Pancreas (tissue), 10 donors: ENCODE data around the gene URB2. TPM values are rescaled to one million over a fixed set of nuclear protein-coding genes. Genes with fewer than 3 reads are reported as not detected.

Experiments
- ATAC-seq, 4 donors: fragments of 200-7000 bp; cut with Tn5 transposase; one replicate each; pipeline versions ENCODE4 v1.8.0 to v1.9.1; 2020; ENCODE audit warnings: mild to moderate bottlenecking in 4 of 4, moderate library complexity in 4 of 4
- DNase-seq, 6 donors: peaks; one replicate each; pipeline ENCODE4 v3.0.0-alpha.2; 2020
- FAIRE-seq: peaks from 2 replicates; lab custom pipeline; 2012; peaks lifted over from hg19 to GRCh38; lab: Jason Lieb, UNC
- H3K27ac ChIP-seq, 4 donors: fragments of 200-600 bp; sonication (generic); 1 replicate in 3 of 4; 2 replicates in 1 of 4; pipeline versions ENCODE4 v1.5.0 to v1.8.0; 2020
- H3K27me3 ChIP-seq, 4 donors: fragments of 200-600 bp; one replicate each; pipeline ENCODE4 v1.8.0; 2021
- H3K36me3 ChIP-seq, 3 donors: fragments of 200-600 bp; sonication (generic) in 1 of 3; one replicate each; pipeline versions ENCODE4 v1.5.0 to v1.8.0; 2020 to 2021
- H3K4me1 ChIP-seq, 3 donors: fragments of 200-600 bp; one replicate each; pipeline ENCODE4 v1.8.0; 2021
- H3K4me3 ChIP-seq, 4 donors: fragments of 200-600 bp; sonication (generic) in 2 of 4; one replicate each; pipeline versions ENCODE4 v1.5.0 to v1.8.0; 2020 to 2021
- H3K9me3 ChIP-seq, 4 donors: fragments of 200-600 bp; one replicate each; pipeline ENCODE4 v1.8.0; 2021
- WGBS, 2 donors: extraction: QIAGEN DNeasy Blood & Tissue Kit; methylation state at CpG; one replicate each; pipeline ENCODE4 v1.1.7; 2013; 5-methylcytosine and 5-hydroxymethylcytosine counted together
- intact Hi-C, 3 donors: fragments of 100-400 bp; cut with DNase I; formaldehyde crosslinking; loops; one replicate each; pipeline versions ENCODE4 v1.11.1 to v1.14.2; 2022
- polyA plus RNA-seq, 2 donors: library from polyadenylated mRNA; stranded (reverse); fragments of 200-250 nt; gene quantifications; one replicate each; pipeline ENCODE4 v1.2.3, GENCODE V29; 2013
- total RNA-seq, 6 donors: library from RNA; stranded (reverse); fragmentation: NEBNext Ultra II Directional in 4 of 6; extraction: Animal tissue kit (Norgen Biotek cat#: 25700) in 4 of 6; gene quantifications; one replicate each; pipeline versions ENCODE4 v1.2.1 to v1.2.4, GENCODE V29; 2021 to 2023
- TF ChIP-seq, protein P1 (sequence below), 4 donors: fragments of 200-600 bp; sonication (generic) in 3 of 4; IDR thresholded peaks; one replicate each; pipeline versions ENCODE4 v1.5.0 to v1.8.0; 2021; ENCODE audit warnings: antibody characterized with exemption in 4 of 4
- donor health status: healthy with polysubstance abuse.
- donor health status: DM: no; HTN: no; CAD: no; lungs with moderate emphysema.
- donor health status: DM: no; HTN: no; CAD: no.
- donor health status: control.
- donor health status: control.
- donor health status: Bipolar disorder and iron deficiency.
- donor health status: DM: yes; HTN: yes; CAD: no.
- donor health status: DM: no; HTN: no; CAD: no.
- donor health status: DM: no; HTN: no; CAD: no.
- donor health status: DM: yes; HTN: yes; CAD: no.

The URB2 gene
- total and polyA plus RNA-seq, 8 donors, result 2.0 to 4.7 (median 3.0) TPM

DNA sequence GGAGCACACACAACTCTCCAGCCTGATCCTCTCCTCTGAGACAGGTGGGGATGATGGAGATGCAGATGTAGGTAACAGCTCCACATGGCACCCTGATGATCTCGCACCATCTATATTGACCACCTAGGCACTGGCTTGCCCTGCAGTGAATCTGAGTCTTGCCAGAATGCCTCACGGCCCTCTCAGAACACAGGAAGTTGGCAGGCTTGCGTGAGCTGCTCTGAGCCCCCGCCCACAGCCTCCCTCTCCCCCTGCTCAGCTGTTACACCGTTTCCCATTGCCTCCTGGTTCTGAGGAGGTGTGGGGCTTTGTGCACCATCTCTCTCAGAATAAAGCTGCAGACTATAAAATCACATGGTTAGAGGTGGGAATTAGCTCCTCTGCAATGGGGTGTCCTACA is 48.0 kb downstream of the URB2 start:
- intact Hi-C loops, result no loop called here
- Histone ChIP-seq H3K27ac (no peak overlapping the region), H3K4me1 (no peaks in the 10 kb centered on the region), H3K4me3 (no peak overlapping the region), H3K9me3 (no peaks in the 10 kb centered on the region), H3K36me3 (no peaks in the 10 kb centered on the region), H3K27me3 (no peaks in the 10 kb centered on the region)
- 77 to 81% methylated on average over 5 of the region's 5 CpGs for WGBS, 2 donors
- ATAC-seq (no peak), DNase-seq (no peak), FAIRE-seq (no peak)
- TF ChIP-seq, protein P1, sequence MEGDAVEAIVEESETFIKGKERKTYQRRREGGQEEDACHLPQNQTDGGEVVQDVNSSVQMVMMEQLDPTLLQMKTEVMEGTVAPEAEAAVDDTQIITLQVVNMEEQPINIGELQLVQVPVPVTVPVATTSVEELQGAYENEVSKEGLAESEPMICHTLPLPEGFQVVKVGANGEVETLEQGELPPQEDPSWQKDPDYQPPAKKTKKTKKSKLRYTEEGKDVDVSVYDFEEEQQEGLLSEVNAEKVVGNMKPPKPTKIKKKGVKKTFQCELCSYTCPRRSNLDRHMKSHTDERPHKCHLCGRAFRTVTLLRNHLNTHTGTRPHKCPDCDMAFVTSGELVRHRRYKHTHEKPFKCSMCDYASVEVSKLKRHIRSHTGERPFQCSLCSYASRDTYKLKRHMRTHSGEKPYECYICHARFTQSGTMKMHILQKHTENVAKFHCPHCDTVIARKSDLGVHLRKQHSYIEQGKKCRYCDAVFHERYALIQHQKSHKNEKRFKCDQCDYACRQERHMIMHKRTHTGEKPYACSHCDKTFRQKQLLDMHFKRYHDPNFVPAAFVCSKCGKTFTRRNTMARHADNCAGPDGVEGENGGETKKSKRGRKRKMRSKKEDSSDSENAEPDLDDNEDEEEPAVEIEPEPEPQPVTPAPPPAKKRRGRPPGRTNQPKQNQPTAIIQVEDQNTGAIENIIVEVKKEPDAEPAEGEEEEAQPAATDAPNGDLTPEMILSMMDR (IDR thresholded peaks at IDR 0.05), result no peak

DNA sequence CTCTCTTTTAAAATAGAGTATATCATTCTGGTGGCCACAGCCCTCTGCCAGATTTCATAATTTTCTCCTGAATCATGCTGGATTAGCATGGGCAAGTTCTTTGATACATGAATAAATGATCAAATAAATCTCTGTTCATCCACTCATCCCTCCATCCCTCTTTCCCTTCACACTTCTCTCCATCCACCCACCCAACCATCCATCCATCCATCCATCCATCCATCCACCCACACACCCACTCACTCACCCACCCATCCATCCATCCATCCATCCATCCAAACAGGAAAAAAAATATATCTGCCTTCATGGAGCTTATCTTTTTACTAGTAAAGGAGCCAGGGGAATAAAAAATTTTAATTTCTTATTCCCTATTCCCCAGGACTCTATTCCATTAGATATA is 49.3 kb downstream of the URB2 start:
- no peaks in the 10 kb centered on the region for H3K27me3 ChIP-seq
- intact Hi-C loops, result no loop called here
- TF ChIP-seq, protein P1 (IDR thresholded peaks at IDR 0.05), result no peak
- DNase-seq, result no peak
- H3K36me3 ChIP-seq, result no peaks in the 10 kb centered on the region
- H3K4me1 ChIP-seq, result no peaks in the 10 kb centered on the region
- H3K4me3 ChIP-seq, result no peak overlapping the region
- H3K9me3 ChIP-seq, result no peaks in the 10 kb centered on the region
- no peak for ATAC-seq
- no peak for FAIRE-seq
- H3K27ac ChIP-seq, result no peak overlapping the region

DNA sequence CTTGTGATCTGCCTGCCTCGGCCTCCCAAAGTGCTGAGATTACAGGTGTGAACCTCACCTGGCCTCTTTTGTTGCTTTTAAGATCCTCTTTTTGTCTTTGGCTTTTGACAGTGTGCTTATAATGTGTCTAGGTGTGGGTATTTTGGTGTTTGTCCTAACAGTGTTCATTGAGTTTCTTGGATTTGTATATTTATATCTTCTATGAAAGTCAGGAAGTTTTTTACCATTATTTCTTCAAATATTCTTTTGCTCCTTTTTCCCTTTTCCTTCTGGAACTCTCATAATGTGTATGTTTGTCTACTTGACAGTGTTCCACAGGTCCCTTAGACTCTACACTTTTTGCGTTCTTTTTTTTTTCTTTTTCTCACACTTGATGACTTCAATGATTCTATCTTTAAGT is 59.1 kb downstream of the URB2 start:
- Histone ChIP-seq H3K36me3 (no peaks in the 10 kb centered on the region), H3K4me1 (no peaks in the 10 kb centered on the region), H3K9me3 (no peaks in the 10 kb centered on the region), H3K27ac (no peak overlapping the region), H3K4me3 (no peak overlapping the region), H3K27me3 (no peaks in the 10 kb centered on the region)
- WGBS, 2 donors, result 91 to 97% methylated on average over 2 of the region's 2 CpGs
- TF ChIP-seq, protein P1 (IDR thresholded peaks at IDR 0.05), result no peak
- ATAC-seq (no peak), FAIRE-seq (no peak), DNase-seq (no peak)
- intact Hi-C loops, result no loop called here

DNA sequence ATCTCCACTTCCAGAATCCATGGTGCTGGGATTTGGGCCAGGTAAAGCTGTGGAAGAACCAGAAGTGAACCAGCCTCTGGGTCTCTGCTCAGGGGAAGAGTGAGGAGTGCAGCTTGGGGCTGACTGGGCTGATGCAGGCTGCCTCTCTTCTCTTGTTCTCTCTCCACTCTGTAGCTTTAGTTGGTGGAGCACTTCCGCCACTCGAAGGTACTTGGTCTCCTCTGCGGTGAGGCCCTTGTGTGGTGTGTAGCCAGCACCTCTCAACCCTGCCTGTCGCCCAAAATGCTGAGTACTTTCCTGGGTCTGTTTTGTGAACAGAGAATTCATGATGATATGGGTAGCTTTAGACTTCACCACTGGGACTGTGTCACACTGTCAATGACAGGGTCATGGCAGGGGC is 63.2 kb downstream of the URB2 start:
- no peak for ATAC-seq

DNA sequence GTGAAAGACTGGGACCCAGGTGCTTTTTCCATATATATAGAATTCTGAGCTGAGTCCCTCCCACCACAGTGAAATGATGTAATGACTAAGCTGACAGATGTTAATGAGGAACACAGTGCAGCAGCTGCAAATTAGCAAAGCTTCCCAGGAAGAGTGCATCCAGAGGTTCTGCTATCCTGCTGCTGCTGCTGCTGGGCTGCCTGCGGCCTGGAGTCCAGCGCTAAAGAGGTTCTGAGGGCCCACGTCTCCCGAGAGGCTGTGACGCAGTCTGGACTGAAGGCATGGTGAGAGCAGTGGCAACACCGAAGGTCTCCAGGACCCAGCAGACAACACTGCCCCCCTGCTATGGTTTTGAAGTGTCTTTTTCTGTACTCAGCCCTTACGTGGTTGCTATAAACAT is 63.9 kb downstream of the URB2 start:
- WGBS, 2 donors, result 80 to 82% methylated on average over 7 of the region's 7 CpGs
- intact Hi-C loops, result no loop called here
- Histone ChIP-seq H3K27me3 (no peaks in the 10 kb centered on the region), H3K4me1 (no peaks in the 10 kb centered on the region), H3K4me3 (no peak overlapping the region), H3K27ac (no peak overlapping the region), H3K36me3 (no peaks in the 10 kb centered on the region), H3K9me3 (no peaks in the 10 kb centered on the region)
- TF ChIP-seq, protein P1 (IDR thresholded peaks at IDR 0.05), result no peak
- DNase-seq, result no peak
- ATAC-seq, result no peak
- FAIRE-seq, result no peak

More for the DNA sequence above, 63.2 kb downstream of the URB2 start:
- Histone ChIP-seq H3K4me1 (no peaks in the 10 kb centered on the region), H3K27ac (no peak overlapping the region), H3K9me3 (no peaks in the 10 kb centered on the region), H3K4me3 (no peak overlapping the region), H3K27me3 (no peaks in the 10 kb centered on the region), H3K36me3 (no peaks in the 10 kb centered on the region)
- intact Hi-C loops, result no loop called here
- WGBS, 2 donors, result 89 to 92% methylated on average over 4 of the region's 4 CpGs
- DNase-seq (no peak), FAIRE-seq (no peak)
- TF ChIP-seq, protein P1 (IDR thresholded peaks at IDR 0.05), result no peak
